A172 (cell line): ENCODE measurements around the gene TACC2. TPM values are rescaled to one million over a fixed set of nuclear protein-coding genes. Genes with fewer than 3 reads are reported as not detected.
"Not testable (repeated sequence)": the region's sequence is repeated elsewhere in the genome, so short reads cannot be mapped to it uniquely, and the experiment has no call there.

Source experiments
- DNase-seq: peaks from one replicate; pipeline ENCODE4 v3.0.0-alpha.2; 2015; ENCODE audit warnings: low spot score
- total RNA-seq: library from RNA; depleted of rRNA; stranded (reverse); fragments of >200 nt; shearing (Covaris generic); gene quantifications from 2 replicates; pipeline ENCODE4 v1.2.3, GENCODE V29; 2014

TACC2 gene
- total RNA-seq, 1 experiment from 2014 or later: 8.5 TPM

- DNase-seq: not testable (repeated sequence)
These were observed 107.2 kb downstream of the TACC2 start for GRCh38 chr10:122096181-122096580.

- no peak for DNase-seq
These were observed 107.7 kb downstream of the TACC2 start for GRCh38 chr10:122096705-122097104.

- no peak for DNase-seq
These were observed 109.0 kb downstream of the TACC2 start for GRCh38 chr10:122097935-122098334.

GRCh38 chr10:122098924-122099323 is 110.0 kb downstream of the TACC2 start:
- DNase-seq: no peak

- DNase-seq: no peak
These were observed 110.6 kb downstream of the TACC2 start for GRCh38 chr10:122099562-122099961.

- DNase-seq: no peak
These were observed 113.3 kb downstream of the TACC2 start for GRCh38 chr10:122102146-122102868.

- no peak for DNase-seq
These were observed 114.0 kb downstream of the TACC2 start for GRCh38 chr10:122102869-122103525.

GRCh38 chr10:122103592-122103991 is 114.6 kb downstream of the TACC2 start:
- DNase-seq: no peak

GRCh38 chr10:122108786-122109185 is 119.8 kb downstream of the TACC2 start:
- not testable (repeated sequence) for DNase-seq

- no peak for DNase-seq
These were observed 123.2 kb downstream of the TACC2 start for GRCh38 chr10:122112021-122112616.

GRCh38 chr10:122112625-122113160 is 123.7 kb downstream of the TACC2 start:
- peak; percentile 53 for DNase-seq

GRCh38 chr10:122113161-122113944 is 124.4 kb downstream of the TACC2 start:
- DNase-seq: peak; percentile 14

GRCh38 chr10:122113945-122114747 is 125.2 kb downstream of the TACC2 start:
- DNase-seq: no peak

- no peak for DNase-seq
These were observed 126.9 kb downstream of the TACC2 start for GRCh38 chr10:122115874-122116273.

GRCh38 chr10:122116331-122116730 is 127.4 kb downstream of the TACC2 start:
- DNase-seq: peak; percentile 29

GRCh38 chr10:122117475-122117874 is 128.5 kb downstream of the TACC2 start:
- no peak for DNase-seq

- DNase-seq: peak; percentile 43
These were observed 131.2 kb downstream of the TACC2 start for GRCh38 chr10:122120008-122120744.

- DNase-seq: no peak
These were observed 132.1 kb downstream of the TACC2 start for GRCh38 chr10:122121059-122121458.

GRCh38 chr10:122122493-122122892 is 133.5 kb downstream of the TACC2 start:
- DNase-seq: no peak

GRCh38 chr10:122123186-122123585 is 134.2 kb downstream of the TACC2 start:
- no peak for DNase-seq
